Breast epithelium (tissue), 4 donors: Measurements from ENCODE around the gene TTLL10. TPM values are rescaled to one million over a fixed set of nuclear protein-coding genes. Genes with fewer than 3 reads are reported as not detected.

Source experiments
- DNase-seq, 2 donors: peaks; one replicate each; pipeline ENCODE4 v3.0.0-alpha.2; 2019; ENCODE audit warnings: low spot score in 2 of 2
- H3K27ac ChIP-seq, 2 donors: fragments of 200-600 bp; sonication (generic) in 1 of 2; one replicate each; pipeline ENCODE4 v1.5.1; 2016 to 2019; ENCODE audit warnings: mild to moderate bottlenecking in 1 of 2
- H3K27me3 ChIP-seq, 2 donors: fragments of 200-600 bp; sonication (generic) in 1 of 2; one replicate each; pipeline versions ENCODE4 v1.5.1 to v1.6.0; 2017 to 2019; ENCODE audit warnings: control low read depth in 1 of 2, mild to moderate bottlenecking in 1 of 2
- H3K36me3 ChIP-seq: fragments of 200-600 bp; one replicate; pipeline ENCODE4 v1.5.1; 2019
- H3K4me1 ChIP-seq, 2 donors: fragments of 200-600 bp; sonication (generic); one replicate each; pipeline ENCODE4 v1.5.1; 2016 to 2019; ENCODE audit warnings: control low read depth in 1 of 2
- H3K4me3 ChIP-seq, 3 donors: fragments of 200-600 bp; sonication (generic); 1 replicate in 2 of 3; 2 replicates in 1 of 3; pipeline ENCODE4 v1.5.1; 2016 to 2019; ENCODE audit warnings: mild to moderate bottlenecking in 3 of 3, moderate library complexity in 2 of 3
- H3K9me3 ChIP-seq, 2 donors: fragments of 200-600 bp; sonication (generic) in 1 of 2; one replicate each; pipeline ENCODE4 v1.5.1; 2016 to 2019; ENCODE audit warnings: control low read depth in 1 of 2
- CTCF ChIP-seq, 3 donors: fragments of 450-650 bp; IDR thresholded peaks; one replicate each; pipeline ENCODE4 v1.5.1; 2016 to 2017; ENCODE audit warnings: antibody characterized with exemption in 3 of 3, mild to moderate bottlenecking in 3 of 3, moderate library complexity in 3 of 3
- POLR2A ChIP-seq: fragments of 450-650 bp; IDR thresholded peaks from one replicate; pipeline ENCODE4 v1.6.1; 2016; ENCODE audit warnings: antibody characterized with exemption, mild to moderate bottlenecking, moderate library complexity
- POLR2AphosphoS5 ChIP-seq, 3 donors: sonication (generic); formaldehyde crosslinking; IDR thresholded peaks; one replicate each; pipeline ENCODE4 v1.6.1; 2017; ENCODE audit warnings: antibody characterized with exemption in 3 of 3
- intact Hi-C: fragments of 100-400 bp; cut with DNase I; formaldehyde crosslinking; loops from one replicate; pipeline ENCODE4 v1.15.1; 2023; ENCODE audit warnings: low total_unique reads
- total RNA-seq, 3 donors: library from RNA; depleted of rRNA; stranded (reverse); fragments of >200 nt; gene quantifications; one replicate each; pipeline ENCODE4 v1.1.0, GENCODE V29; 2016

Gene TTLL10
- total RNA-seq, 3 donors from 2014 or later: 0.15 to 0.33 (median 0.16) TPM

GRCh38 chr1:1127551-1128451, 45.9 kb upstream of the TTLL10 start:
- TF ChIP-seq POLR2A (no peak), CTCF (IDR thresholded peaks at IDR 0.05) (no peak), POLR2AphosphoS5 (IDR thresholded peaks at IDR 0.05) (no peak)

GRCh38 chr1:1128454-1129139, 45.1 kb upstream of the TTLL10 start:
- H3K27ac ChIP-seq: peak overlapping the region in 1 of 2 donors; percentile 3
- H3K36me3 ChIP-seq: no peaks in the 10 kb centered on the region
- no peaks in the 10 kb centered on the region for H3K27me3 ChIP-seq
- H3K4me3 ChIP-seq: no peak overlapping the region
- H3K4me1 ChIP-seq: peaks cover 0 to 5% of the 10 kb centered on the region in 2 donors
- TF ChIP-seq POLR2A (no peak), CTCF (IDR thresholded peaks at IDR 0.05) (no peak), POLR2AphosphoS5 (IDR thresholded peaks at IDR 0.05) (no peak)
- H3K9me3 ChIP-seq: no peaks in the 10 kb centered on the region
- intact Hi-C loops: loop anchor here (10.0 kb wide), 1 partner anchor 106 kb away; the partner anchor contains the start of genes B3GALT6 and SDF4
- DNase-seq: no peak

More at GRCh38 chr1:1127551-1128451, 45.9 kb upstream of the TTLL10 start:
- Histone ChIP-seq H3K27ac (no peak overlapping the region), H3K4me1 (peaks cover 0 to 2% of the 10 kb centered on the region in 2 donors), H3K36me3 (no peaks in the 10 kb centered on the region), H3K27me3 (no peaks in the 10 kb centered on the region), H3K4me3 (no peak overlapping the region), H3K9me3 (no peaks in the 10 kb centered on the region)
- intact Hi-C loops: loop anchor here (10.0 kb wide), 1 partner anchor 107 kb away; the partner anchor contains the start of genes B3GALT6 and SDF4
- DNase-seq: no peak

- no peak for DNase-seq
- TF ChIP-seq POLR2A (no peak), POLR2AphosphoS5 (IDR thresholded peaks at IDR 0.05) (no peak), CTCF (IDR thresholded peaks at IDR 0.05) (no peak)
- H3K9me3 ChIP-seq: no peaks in the 10 kb centered on the region
- H3K36me3 ChIP-seq: no peaks in the 10 kb centered on the region
- H3K4me1 ChIP-seq: peaks cover 0 to 5% of the 10 kb centered on the region in 2 donors
- intact Hi-C loops: loop anchor here (10.0 kb wide), 1 partner anchor 105 kb away; the partner anchor contains the start of genes B3GALT6 and SDF4
- H3K4me3 ChIP-seq: no peak overlapping the region
- H3K27me3 ChIP-seq: no peaks in the 10 kb centered on the region
- peak overlapping the region in 1 of 2 donors; percentile 12 for H3K27ac ChIP-seq
Measured at GRCh38 chr1:1129381-1129821, 44.3 kb upstream of the TTLL10 start.

- no peaks in the 10 kb centered on the region for H3K9me3 ChIP-seq
- no peak for TF ChIP-seq POLR2AphosphoS5 (IDR thresholded peaks at IDR 0.05)
- no peak for TF ChIP-seq CTCF (IDR thresholded peaks at IDR 0.05)
- TF ChIP-seq POLR2A: no peak
- H3K27ac ChIP-seq: peak overlapping the region; percentile 66 to 87
- intact Hi-C loops: no loop called here
- H3K27me3 ChIP-seq: no peaks in the 10 kb centered on the region
- H3K36me3 ChIP-seq: no peaks in the 10 kb centered on the region
- no peak overlapping the region for H3K4me3 ChIP-seq
- no peak for DNase-seq
- H3K4me1 ChIP-seq: peaks cover 0 to 5% of the 10 kb centered on the region in 2 donors
Measured at GRCh38 chr1:1130206-1131120, 43.2 kb upstream of the TTLL10 start.
